Subcutaneous adipose tissue (tissue), 4 donors: ENCODE data around the gene NTN3. TPM values are rescaled to one million over a fixed set of nuclear protein-coding genes. Genes with fewer than 3 reads are reported as not detected.

ENCODE experiments used
- total RNA-seq, 4 donors: library from RNA; depleted of rRNA; stranded (reverse); fragments of >200 nt; gene quantifications; one replicate each; pipeline ENCODE4 v1.1.0, GENCODE V29; 2016
- TF ChIP-seq, protein P1 (sequence below): fragments of 450-650 bp; IDR thresholded peaks from one replicate; pipeline ENCODE4 v1.5.1; 2016; ENCODE audit warnings: low read depth, mild to moderate bottlenecking, control low read depth, antibody characterized with exemption, moderate library complexity

Gene NTN3
- total RNA-seq, 4 donors from 2014 or later: not detected

DNA sequence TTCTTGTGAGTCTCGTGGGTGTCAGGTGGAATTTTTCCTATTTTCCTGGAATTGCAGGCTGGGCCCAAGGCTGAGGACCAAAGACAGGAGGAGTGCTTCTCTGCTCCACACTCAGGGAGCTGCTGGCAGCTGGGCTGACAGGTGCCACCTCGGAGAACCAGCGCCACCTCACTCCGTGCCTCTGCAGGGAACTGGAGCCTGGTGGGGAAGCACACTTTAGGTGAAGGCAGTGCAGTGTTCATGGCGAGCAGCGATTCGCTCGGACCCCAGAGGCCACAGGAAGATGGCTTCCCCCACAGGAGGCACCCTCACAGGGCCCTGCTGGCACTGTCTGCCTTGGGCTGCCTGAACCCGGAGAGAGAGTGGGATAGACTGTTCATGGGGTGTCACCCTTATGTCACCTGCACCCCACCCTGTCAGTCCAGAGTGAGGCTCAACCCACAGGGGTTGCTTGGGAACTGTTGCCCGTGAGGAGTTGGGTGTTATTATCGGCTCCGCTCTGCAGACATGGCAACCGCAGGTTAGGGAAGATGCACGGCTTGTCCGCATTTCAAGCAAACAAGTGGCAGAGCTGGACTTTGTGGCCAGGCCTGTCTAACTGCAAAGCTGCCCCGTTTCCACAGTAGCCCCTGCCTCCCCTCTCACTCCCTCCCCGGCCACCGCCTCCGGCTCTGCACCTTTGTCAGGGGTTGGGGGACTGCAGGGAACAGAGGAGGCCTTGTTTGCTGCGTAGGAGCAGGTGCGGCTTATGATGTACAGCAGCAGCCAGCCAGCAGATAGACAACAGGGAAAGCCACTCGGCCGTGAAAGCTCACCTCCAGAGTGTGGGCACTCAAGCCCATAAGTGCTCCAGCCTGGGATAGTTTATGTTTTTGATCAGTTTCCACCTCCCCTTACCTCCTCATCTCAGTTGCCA lies 19.4 kb downstream of the NTN3 start:
- TF ChIP-seq, protein P1, sequence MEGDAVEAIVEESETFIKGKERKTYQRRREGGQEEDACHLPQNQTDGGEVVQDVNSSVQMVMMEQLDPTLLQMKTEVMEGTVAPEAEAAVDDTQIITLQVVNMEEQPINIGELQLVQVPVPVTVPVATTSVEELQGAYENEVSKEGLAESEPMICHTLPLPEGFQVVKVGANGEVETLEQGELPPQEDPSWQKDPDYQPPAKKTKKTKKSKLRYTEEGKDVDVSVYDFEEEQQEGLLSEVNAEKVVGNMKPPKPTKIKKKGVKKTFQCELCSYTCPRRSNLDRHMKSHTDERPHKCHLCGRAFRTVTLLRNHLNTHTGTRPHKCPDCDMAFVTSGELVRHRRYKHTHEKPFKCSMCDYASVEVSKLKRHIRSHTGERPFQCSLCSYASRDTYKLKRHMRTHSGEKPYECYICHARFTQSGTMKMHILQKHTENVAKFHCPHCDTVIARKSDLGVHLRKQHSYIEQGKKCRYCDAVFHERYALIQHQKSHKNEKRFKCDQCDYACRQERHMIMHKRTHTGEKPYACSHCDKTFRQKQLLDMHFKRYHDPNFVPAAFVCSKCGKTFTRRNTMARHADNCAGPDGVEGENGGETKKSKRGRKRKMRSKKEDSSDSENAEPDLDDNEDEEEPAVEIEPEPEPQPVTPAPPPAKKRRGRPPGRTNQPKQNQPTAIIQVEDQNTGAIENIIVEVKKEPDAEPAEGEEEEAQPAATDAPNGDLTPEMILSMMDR: no peak

DNA sequence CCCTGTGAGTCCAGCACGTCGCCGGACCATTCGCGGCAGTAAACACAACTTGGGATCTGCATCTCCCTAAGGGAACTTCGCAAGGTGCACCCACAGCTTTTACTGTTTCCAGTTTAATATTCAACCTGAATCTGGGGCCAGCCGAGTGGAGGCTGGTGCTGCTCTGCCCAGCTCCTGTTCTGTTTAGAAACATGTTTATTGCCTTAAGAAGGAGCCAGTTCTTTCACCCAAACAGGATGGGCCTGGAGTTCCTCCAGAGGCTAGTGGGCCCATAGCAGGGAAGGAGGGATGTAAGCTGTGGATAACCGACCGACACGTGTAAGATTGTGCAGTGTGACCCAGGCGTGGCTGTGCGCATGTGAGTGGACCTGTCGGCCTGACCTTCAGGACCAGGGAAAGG lies 21.2 kb downstream of the NTN3 start:
- TF ChIP-seq, protein P1: no peak

DNA sequence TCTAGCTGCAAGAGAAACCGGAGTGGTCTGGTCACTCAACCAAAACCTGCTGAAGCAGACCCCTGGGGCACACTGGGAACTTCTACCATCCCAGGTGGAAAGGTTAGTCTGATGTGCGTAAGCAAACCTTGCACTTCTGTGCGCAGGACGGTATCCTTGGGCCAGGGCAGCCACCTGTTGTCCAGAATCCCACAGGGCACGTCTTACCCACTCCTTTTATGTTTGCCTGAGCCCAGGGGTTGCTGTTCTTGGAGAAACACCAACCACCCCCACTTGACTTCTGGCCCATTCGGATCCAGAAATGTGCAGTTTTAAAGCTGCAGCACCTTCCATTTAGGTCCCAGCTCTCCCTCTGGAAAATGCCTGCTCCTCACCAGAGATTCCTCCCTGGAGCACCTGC lies 22.5 kb downstream of the NTN3 start:
- TF ChIP-seq, protein P1: no peak

DNA sequence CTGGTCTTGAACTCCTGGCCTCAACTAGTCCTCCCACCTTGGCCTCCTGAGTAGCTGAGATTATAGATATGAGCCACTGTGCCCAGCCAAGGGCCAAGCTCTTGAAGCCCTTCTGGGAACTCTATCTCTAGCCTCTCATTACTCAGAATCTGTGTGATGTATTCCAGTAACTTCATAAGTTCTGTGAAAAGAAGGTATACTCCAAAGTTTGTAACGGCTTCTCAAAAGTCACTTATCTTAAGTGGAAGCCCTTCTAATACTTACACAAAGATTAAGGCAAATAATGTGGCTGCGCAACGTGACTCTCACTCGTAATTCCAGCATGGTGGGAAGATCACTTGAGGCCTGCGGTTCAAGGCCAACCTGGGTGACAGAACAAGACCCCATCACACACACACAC lies 23.5 kb downstream of the NTN3 start:
- TF ChIP-seq, protein P1: no peak

DNA sequence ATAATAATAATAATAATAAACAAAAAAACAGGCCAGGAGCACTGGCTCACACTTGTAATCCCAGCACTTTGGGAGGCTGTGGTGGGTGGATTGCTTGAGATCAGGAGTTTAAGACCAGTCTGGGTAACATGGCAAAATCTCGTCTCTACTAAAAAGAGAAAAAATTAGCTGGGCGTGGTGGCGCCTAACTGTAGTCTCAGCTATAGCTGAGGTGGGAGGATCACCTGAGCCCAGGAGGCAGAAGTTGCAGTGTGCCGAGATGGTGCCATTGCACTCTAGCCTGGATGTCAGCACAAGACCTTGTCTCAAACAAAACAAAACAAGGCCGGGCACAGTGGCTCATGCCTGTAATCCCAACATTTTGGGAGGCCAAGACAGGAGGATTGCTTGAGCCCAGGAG lies 23.9 kb downstream of the NTN3 start:
- TF ChIP-seq, protein P1: no peak

DNA sequence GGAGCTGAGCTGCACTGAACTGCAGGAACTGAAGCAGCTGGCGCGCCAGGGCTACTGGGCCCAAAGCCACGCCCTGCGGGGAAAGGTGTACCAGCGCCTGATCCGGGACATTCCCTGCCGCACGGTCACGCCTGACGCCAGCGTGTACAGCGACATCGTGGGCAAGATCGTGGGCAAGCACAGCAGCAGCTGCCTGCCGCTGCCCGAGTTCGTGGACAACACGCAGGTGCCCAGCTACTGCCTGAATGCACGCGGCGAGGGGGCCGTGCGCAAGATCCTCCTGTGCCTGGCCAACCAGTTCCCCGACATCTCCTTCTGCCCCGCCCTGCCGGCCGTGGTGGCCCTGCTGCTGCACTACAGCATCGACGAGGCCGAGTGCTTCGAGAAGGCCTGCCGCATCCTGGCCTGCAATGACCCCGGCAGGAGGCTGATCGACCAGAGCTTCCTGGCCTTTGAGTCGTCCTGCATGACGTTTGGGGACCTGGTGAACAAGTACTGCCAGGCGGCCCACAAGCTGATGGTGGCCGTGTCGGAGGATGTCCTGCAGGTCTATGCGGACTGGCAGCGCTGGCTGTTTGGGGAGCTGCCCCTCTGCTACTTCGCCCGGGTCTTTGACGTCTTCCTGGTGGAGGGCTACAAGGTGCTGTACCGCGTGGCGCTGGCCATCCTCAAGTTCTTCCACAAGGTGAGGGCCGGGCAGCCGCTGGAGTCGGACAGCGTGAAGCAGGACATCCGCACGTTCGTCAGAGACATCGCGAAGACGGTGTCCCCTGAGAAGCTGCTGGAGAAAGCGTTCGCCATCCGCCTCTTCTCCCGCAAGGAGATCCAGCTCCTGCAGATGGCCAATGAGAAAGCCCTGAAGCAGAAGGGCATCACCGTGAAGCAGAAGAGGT lies 25.4 kb downstream of the NTN3 start:
- TF ChIP-seq, protein P1: no peak

DNA sequence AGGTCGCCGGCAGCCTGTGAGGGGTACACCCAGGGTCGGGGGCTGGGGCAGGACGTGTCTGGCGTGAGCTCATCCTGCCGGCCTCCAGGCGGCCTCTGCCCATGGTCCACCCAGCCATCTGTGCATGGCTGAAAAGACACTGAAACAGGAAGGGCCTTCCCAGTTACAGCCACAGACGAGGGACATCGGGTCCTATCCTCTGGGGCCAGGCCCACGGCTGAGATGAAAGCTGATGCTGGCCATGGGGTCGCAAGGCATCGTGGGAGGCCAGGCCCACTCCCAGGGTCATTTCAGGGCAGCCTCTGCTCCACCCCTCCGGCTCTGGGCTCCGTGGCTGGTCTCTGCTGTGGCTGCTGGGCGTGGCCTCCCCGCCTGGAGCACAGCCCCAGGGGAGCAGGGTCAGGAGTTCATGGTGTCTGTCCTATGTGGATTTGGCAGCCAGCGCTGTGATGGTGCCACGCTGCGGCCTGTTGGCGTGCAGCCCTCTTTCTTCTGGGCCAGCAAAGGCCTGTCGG lies 26.1 kb downstream of the NTN3 start:
- TF ChIP-seq, protein P1: no peak
